Fibroblast of the aortic adventitia (primary cell): Measurements from ENCODE around the gene TAC1. TPM values are rescaled to one million over a fixed set of nuclear protein-coding genes. Genes with fewer than 3 reads are reported as not detected.

ENCODE experiments used
- DNase-seq: peaks from one replicate; pipeline ENCODE4 v3.0.0-alpha.2; 2010; ENCODE audit warnings: low read depth
- H3K4me3 ChIP-seq: 2 replicates; pipeline ENCODE4 v1.5.1; 2011; ENCODE audit warnings: low read depth, mild to moderate bottlenecking, control low read depth, low read length, moderate library complexity
- CTCF ChIP-seq: IDR thresholded peaks from 2 replicates; pipeline ENCODE4 v1.5.1; 2011; ENCODE audit warnings: mild to moderate bottlenecking, low read length, control low read depth, inconsistent platforms; ENCODE audit not compliant: insufficient read depth
- total RNA-seq: library from RNA; depleted of rRNA; stranded (reverse); fragments of >200 nt; gene quantifications from 2 replicates; pipeline ENCODE4 v1.2.3, GENCODE V29; 2012; ENCODE audit warnings: low replicate concordance

Gene TAC1
- not detected in 2 replicates for total RNA-seq

- no peak for TF ChIP-seq CTCF
- H3K4me3 ChIP-seq: peak within 1 kb of the TSS; percentile 49
- DNase-seq: peak; percentile 33
These were observed at the start of gene TAC1 for GRCh38 chr7:97731736-97732564. Gene TAC1, plus strand, starts transcription at chr7:97732086. Its CDS starts 527 bp downstream, at chr7:97732613.

GRCh38 chr7:97685952-97686351 lies 45.9 kb upstream of the TAC1 start:
- no peak overlapping the region for H3K4me3 ChIP-seq
- TF ChIP-seq CTCF: no peak
- DNase-seq: no peak

GRCh38 chr7:97693586-97693985 lies 38.3 kb upstream of the TAC1 start:
- no peak for TF ChIP-seq CTCF
- no peak for DNase-seq
- no peak overlapping the region for H3K4me3 ChIP-seq

- H3K4me3 ChIP-seq: no peak overlapping the region
- DNase-seq: no peak
- TF ChIP-seq CTCF: no peak
These were observed 37.5 kb upstream of the TAC1 start for GRCh38 chr7:97694355-97694754.

GRCh38 chr7:97697396-97697795 lies 34.5 kb upstream of the TAC1 start:
- no peak for DNase-seq
- no peak for TF ChIP-seq CTCF
- no peak overlapping the region for H3K4me3 ChIP-seq

GRCh38 chr7:97722386-97722785 lies 9.5 kb upstream of the TAC1 start:
- TF ChIP-seq CTCF: no peak
- no peak overlapping the region for H3K4me3 ChIP-seq
- DNase-seq: no peak
